GM18507 (cell line): Measurements from ENCODE around the gene PTPRM.
"Not testable (repeated sequence)": the region's sequence is repeated elsewhere in the genome, so short reads cannot be mapped to it uniquely, and the experiment has no call there.

ENCODE experiments used
- DNase-seq: peaks from one replicate; pipeline ENCODE4 v3.0.0; 2011; ENCODE audit warnings: low read depth; ENCODE audit not compliant: insufficient read length; ENCODE audit errors: extremely low spot score
- FAIRE-seq: peaks from 2 replicates; lab custom pipeline; 2011; peaks lifted over from hg19 to GRCh38; lab: Jason Lieb, UNC

PTPRM gene

GRCh38 chr18:7946734-7947377 lies 379.7 kb downstream of the PTPRM start:
- no peak for DNase-seq
- FAIRE-seq: no peak

GRCh38 chr18:7950380-7951136 lies 383.4 kb downstream of the PTPRM start:
- no peak for FAIRE-seq
- no peak for DNase-seq

- DNase-seq: no peak
- FAIRE-seq: peak; percentile 18
Measured at GRCh38 chr18:7953095-7953958, 386.2 kb downstream of the PTPRM start.

- no peak for FAIRE-seq
- no peak for DNase-seq
Measured at GRCh38 chr18:7954238-7954637, 387.1 kb downstream of the PTPRM start.

- DNase-seq (no peak), FAIRE-seq (no peak)
Measured at GRCh38 chr18:7955175-7955574, 388.1 kb downstream of the PTPRM start.

GRCh38 chr18:7957297-7957696 lies 390.2 kb downstream of the PTPRM start:
- no peak for FAIRE-seq

GRCh38 chr18:7958081-7958896 lies 391.2 kb downstream of the PTPRM start:
- FAIRE-seq: no peak
- no peak for DNase-seq

More at GRCh38 chr18:7957297-7957696, 390.2 kb downstream of the PTPRM start:
- no peak for DNase-seq

- DNase-seq: no peak
- FAIRE-seq: no peak
Measured at GRCh38 chr18:7958897-7959146, 391.7 kb downstream of the PTPRM start.

- not testable (repeated sequence) for FAIRE-seq, DNase-seq
Measured at GRCh38 chr18:7966682-7967081, 399.6 kb downstream of the PTPRM start.

- no peak for FAIRE-seq
- DNase-seq: no peak
Measured at GRCh38 chr18:7974200-7974874, 407.2 kb downstream of the PTPRM start.

GRCh38 chr18:7977897-7978296 lies 410.8 kb downstream of the PTPRM start:
- DNase-seq (no peak), FAIRE-seq (no peak)

GRCh38 chr18:7978834-7979233 lies 411.7 kb downstream of the PTPRM start:
- FAIRE-seq (no peak), DNase-seq (no peak)

GRCh38 chr18:7979714-7980113 lies 412.6 kb downstream of the PTPRM start:
- no peak for DNase-seq
- FAIRE-seq: no peak

GRCh38 chr18:7980136-7980535 lies 413.0 kb downstream of the PTPRM start:
- FAIRE-seq: no peak
- DNase-seq: no peak

GRCh38 chr18:7980656-7981055 lies 413.5 kb downstream of the PTPRM start:
- DNase-seq: no peak
- FAIRE-seq: no peak

- FAIRE-seq: no peak
Measured at GRCh38 chr18:7982216-7982615, 415.1 kb downstream of the PTPRM start.

GRCh38 chr18:7987284-7987976 lies 420.3 kb downstream of the PTPRM start:
- FAIRE-seq (no peak), DNase-seq (no peak)

More at GRCh38 chr18:7982216-7982615, 415.1 kb downstream of the PTPRM start:
- no peak for DNase-seq

GRCh38 chr18:7990670-7991069 lies 423.6 kb downstream of the PTPRM start:
- no peak for FAIRE-seq
- DNase-seq: no peak
